Bronchial epithelial cell (primary cell): ENCODE results near the gene TARDBP. TPM values are rescaled to one million over a fixed set of nuclear protein-coding genes. Genes with fewer than 3 reads are reported as not detected.

ENCODE experiments used
- DNase-seq: peaks from one replicate; pipeline ENCODE4 v3.0.0-alpha.2; 2010; ENCODE audit warnings: low read depth
- FAIRE-seq: peaks from 2 replicates; lab custom pipeline; 2011; peaks lifted over from hg19 to GRCh38; lab: Jason Lieb, UNC
- H3K27me3 ChIP-seq: 2 replicates; pipeline ENCODE4 v1.5.1; 2011; ENCODE audit warnings: low read length; ENCODE audit not compliant: control insufficient read depth, insufficient read depth
- H3K36me3 ChIP-seq: 2 replicates; pipeline ENCODE4 v1.5.1; 2011; ENCODE audit warnings: low read length; ENCODE audit not compliant: control insufficient read depth, insufficient read depth
- H3K4me3 ChIP-seq: 2 replicates; pipeline ENCODE4 v1.5.1; 2011; ENCODE audit warnings: mild to moderate bottlenecking, low read depth, low read length, control low read depth
- total RNA-seq: library from RNA; depleted of rRNA; stranded (reverse); fragments of >200 nt; gene quantifications from 2 replicates; pipeline ENCODE4 v1.2.1, GENCODE V29; 2014
- TF ChIP-seq, protein P1 (sequence below): IDR thresholded peaks from 2 replicates; pipeline ENCODE4 v1.5.1; 2011; ENCODE audit warnings: mild to moderate bottlenecking, moderate library complexity, low read length, control low read depth, inconsistent platforms; ENCODE audit not compliant: insufficient read depth, severe bottlenecking

Gene TARDBP
- total RNA-seq, 1 donor from 2014 or later, result 79.0 TPM

DNA sequence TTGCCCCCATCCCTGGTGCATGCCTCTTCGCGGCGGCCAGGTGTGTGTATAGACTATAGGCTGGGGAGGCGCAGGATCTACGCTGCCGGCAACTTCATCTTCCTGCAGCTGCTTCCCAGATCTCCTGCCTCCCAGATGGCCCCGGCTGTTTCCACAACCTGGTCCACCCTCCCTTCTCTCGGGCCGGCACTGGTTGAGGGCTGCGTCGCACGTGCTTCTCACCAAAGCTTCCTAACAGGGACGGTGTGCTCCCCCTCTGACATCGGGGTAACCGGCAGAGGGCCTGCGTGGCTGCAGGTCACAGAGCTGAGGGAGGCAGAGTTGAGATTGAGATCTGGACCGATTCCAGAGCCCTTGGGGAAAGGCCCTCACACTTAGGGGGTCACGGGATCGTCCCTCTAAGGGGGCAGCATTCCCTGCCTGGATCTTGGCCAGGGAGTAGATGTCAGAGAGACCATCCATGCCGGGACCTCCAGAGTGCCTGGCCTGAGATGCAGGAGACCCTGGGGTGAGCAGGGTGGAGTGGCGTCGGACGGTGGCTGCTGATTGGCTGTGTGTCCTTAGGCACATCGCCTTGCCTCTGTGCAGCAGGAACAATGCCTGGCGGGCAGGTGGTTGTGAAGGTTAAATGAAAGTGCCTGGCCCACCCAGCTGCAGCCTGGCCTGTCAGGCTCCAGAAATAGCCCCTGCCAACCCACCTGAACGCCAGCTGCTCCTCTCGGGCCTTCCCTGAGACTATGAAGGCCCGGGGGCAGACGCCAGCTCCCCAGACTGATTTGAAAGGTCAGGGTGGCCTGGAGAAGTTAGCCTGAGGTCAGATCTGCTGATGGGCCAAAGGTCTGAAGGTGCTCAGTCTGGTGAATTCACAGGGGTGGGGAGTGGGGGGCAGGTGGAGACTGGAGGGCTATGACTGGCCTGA, 40.6 kb downstream of the TARDBP start:
- TF ChIP-seq, protein P1, sequence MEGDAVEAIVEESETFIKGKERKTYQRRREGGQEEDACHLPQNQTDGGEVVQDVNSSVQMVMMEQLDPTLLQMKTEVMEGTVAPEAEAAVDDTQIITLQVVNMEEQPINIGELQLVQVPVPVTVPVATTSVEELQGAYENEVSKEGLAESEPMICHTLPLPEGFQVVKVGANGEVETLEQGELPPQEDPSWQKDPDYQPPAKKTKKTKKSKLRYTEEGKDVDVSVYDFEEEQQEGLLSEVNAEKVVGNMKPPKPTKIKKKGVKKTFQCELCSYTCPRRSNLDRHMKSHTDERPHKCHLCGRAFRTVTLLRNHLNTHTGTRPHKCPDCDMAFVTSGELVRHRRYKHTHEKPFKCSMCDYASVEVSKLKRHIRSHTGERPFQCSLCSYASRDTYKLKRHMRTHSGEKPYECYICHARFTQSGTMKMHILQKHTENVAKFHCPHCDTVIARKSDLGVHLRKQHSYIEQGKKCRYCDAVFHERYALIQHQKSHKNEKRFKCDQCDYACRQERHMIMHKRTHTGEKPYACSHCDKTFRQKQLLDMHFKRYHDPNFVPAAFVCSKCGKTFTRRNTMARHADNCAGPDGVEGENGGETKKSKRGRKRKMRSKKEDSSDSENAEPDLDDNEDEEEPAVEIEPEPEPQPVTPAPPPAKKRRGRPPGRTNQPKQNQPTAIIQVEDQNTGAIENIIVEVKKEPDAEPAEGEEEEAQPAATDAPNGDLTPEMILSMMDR, result no peak
- no peak for FAIRE-seq
- H3K36me3 ChIP-seq, result peaks cover 15% of the 10 kb centered on the region
- no peak overlapping the region for H3K4me3 ChIP-seq
- no peak for DNase-seq
- H3K27me3 ChIP-seq, result no peaks in the 10 kb centered on the region

GRCh38 chr1:11053758-11054137, 41.3 kb downstream of the TARDBP start:
- Histone ChIP-seq H3K36me3 (peaks cover 15% of the 10 kb centered on the region), H3K27me3 (no peaks in the 10 kb centered on the region), H3K4me3 (no peak overlapping the region)
- no peak for DNase-seq
- FAIRE-seq, result no peak
- TF ChIP-seq, protein P1, result no peak

DNA sequence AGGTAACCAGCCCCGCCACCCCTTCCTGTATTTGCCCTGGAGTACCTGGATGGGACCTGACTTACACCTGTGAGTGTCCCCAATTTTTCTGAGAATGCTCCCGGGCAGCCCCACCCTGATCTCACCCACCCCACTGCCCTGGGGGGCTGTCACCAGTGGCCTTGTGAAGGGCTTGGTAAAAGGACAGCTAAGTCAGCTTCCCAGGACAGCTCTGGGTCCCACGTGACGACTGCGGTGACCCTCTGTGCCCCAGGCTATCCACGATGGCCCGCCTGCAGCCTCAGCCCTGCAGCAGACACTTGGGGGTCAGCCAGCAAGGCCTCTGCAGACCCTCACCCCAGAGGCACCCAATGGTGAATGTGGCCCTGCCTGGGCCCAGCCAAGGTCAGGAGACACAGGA, 41.7 kb downstream of the TARDBP start:
- DNase-seq, result no peak
- peaks cover 15% of the 10 kb centered on the region for H3K36me3 ChIP-seq
- TF ChIP-seq, protein P1, result no peak
- no peak for FAIRE-seq
- no peak overlapping the region for H3K4me3 ChIP-seq
- no peaks in the 10 kb centered on the region for H3K27me3 ChIP-seq

DNA sequence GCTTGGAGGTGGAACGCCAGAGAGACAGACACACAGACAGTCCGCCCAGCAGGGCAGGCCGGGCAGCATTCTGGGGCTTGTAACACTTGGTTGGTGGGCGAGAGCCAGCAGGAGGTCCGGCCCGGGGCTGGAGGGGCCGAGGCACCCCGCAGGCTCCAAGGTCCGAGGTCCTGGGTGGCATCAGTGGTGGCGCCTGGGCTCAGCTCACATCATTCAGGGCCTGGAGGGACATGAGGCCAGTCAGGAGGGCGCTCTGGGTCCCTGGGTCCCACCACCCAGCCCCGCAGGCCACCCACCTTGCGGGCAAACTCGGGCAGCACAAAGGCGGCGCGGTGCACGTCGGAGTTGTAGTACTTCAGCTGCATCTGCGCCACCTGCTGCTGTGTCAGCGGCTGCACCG, 42.2 kb downstream of the TARDBP start:
- Histone ChIP-seq H3K4me3 (no peak overlapping the region), H3K27me3 (no peaks in the 10 kb centered on the region), H3K36me3 (peaks cover 15% of the 10 kb centered on the region)
- TF ChIP-seq, protein P1, result no peak
- no peak for DNase-seq
- no peak for FAIRE-seq

DNA sequence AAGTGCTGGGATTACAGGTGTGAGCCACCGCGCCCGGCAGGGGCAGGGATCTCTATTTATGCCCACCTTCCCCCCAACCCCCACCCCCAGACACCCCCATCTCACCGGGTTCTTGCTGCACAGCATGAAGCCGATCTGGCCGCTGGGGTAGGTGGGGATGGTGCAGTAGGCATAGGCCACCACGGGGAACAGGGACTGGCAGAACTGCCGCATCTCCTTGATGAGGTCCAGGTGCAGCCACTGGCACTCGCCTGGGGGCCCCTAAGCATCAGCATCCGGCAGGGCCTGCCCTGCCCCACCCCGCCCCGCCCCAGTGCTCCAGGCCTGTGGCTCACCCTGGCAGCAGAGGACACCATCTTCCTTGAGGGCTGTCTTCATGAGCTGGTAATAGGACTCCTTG, 43.2 kb downstream of the TARDBP start:
- Histone ChIP-seq H3K27me3 (no peaks in the 10 kb centered on the region), H3K36me3 (peaks cover 15% of the 10 kb centered on the region), H3K4me3 (no peak overlapping the region)
- TF ChIP-seq, protein P1, result no peak
- FAIRE-seq, result no peak
- DNase-seq, result no peak
